CD4-positive, alpha-beta T cell treated with Interferon alpha-2 for 1 hour (primary cell): ENCODE measurements around the gene ZNF44.
"Not testable (repeated sequence)": the region's sequence is repeated elsewhere in the genome, so short reads cannot be mapped to it uniquely, and the experiment has no call there.

ENCODE experiments used
- DNase-seq, 2 donors: peaks; one replicate each; pipeline ENCODE4 v3.0.0-alpha.2; 2020 to 2022

The ZNF44 gene

GRCh38 chr19:12294249-12295158 is at the start of gene ZNF44:
ZNF44 (minus strand) TSS chr19:12294883; CDS start chr19:12294694, 189 bp downstream.
- peak; percentile 96 to 97 for DNase-seq

GRCh38 chr19:12333162-12334159 is 38.8 kb upstream of the ZNF44 start, which contains the start of gene ZNF563:
ZNF563 (minus strand) TSS chr19:12333633; CDS start chr19:12333482, 151 bp downstream.
- peak; percentile 96 to 98 for DNase-seq

GRCh38 chr19:12331211-12331941 is 36.7 kb upstream of the ZNF44 start:
- DNase-seq, result peak; percentile 58 to 68

GRCh38 chr19:12330340-12330739 is 35.7 kb upstream of the ZNF44 start:
- DNase-seq, result no peak

GRCh38 chr19:12325690-12326089 is 31.0 kb upstream of the ZNF44 start:
- no peak for DNase-seq

- DNase-seq, result no peak
These were observed 24.2 kb upstream of the ZNF44 start for GRCh38 chr19:12318782-12319413.

- no peak for DNase-seq
These were observed 19.9 kb upstream of the ZNF44 start for GRCh38 chr19:12314553-12314952.

- DNase-seq, result not testable (repeated sequence)
These were observed 14.2 kb upstream of the ZNF44 start for GRCh38 chr19:12308891-12309290.

- peak in 1 of 2 donors; percentile 14 for DNase-seq
These were observed 508 bp upstream of the ZNF44 start for GRCh38 chr19:12295191-12295590.

GRCh38 chr19:12293777-12294248 is 870 bp downstream of the ZNF44 start:
- peak; percentile 48 to 78 for DNase-seq

- DNase-seq, result no peak
These were observed 5.0 kb downstream of the ZNF44 start for GRCh38 chr19:12289790-12290065.

- no peak for DNase-seq
These were observed 6.7 kb downstream of the ZNF44 start for GRCh38 chr19:12287958-12288500.

GRCh38 chr19:12284631-12285030 is 10.1 kb downstream of the ZNF44 start:
- no peak for DNase-seq

GRCh38 chr19:12284226-12284625 is 10.5 kb downstream of the ZNF44 start:
- no peak for DNase-seq

GRCh38 chr19:12278713-12279112 is 16.0 kb downstream of the ZNF44 start:
- no peak for DNase-seq

- DNase-seq, result no peak
These were observed 21.4 kb downstream of the ZNF44 start for GRCh38 chr19:12272980-12273901.

GRCh38 chr19:12272386-12272785 is 22.3 kb downstream of the ZNF44 start:
- DNase-seq, result no peak

GRCh38 chr19:12270854-12271253 is 23.8 kb downstream of the ZNF44 start:
- no peak for DNase-seq

GRCh38 chr19:12265921-12266704 is 28.6 kb downstream of the ZNF44 start:
- DNase-seq, result no peak

GRCh38 chr19:12261554-12261953 is 33.1 kb downstream of the ZNF44 start:
- DNase-seq, result no peak
